Uterus (tissue), 4 donors: ENCODE measurements around the gene CHMP1A. TPM values are rescaled to one million over a fixed set of nuclear protein-coding genes. Genes with fewer than 3 reads are reported as not detected.
"Not testable (repeated sequence)": the region's sequence is repeated elsewhere in the genome, so short reads cannot be mapped to it uniquely, and the experiment has no call there.

Experiments
- DNase-seq, 2 donors: peaks; one replicate each; pipeline ENCODE4 v3.0.0-alpha.2; 2019 to 2020
- H3K27ac ChIP-seq, 2 donors: fragments of 200-600 bp; sonication (generic); 1 replicate in 1 of 2; 2 replicates in 1 of 2; pipeline ENCODE4 v1.5.1; 2016 to 2018
- H3K27me3 ChIP-seq, 2 donors: fragments of 200-600 bp; sonication (generic); one replicate each; pipeline ENCODE4 v1.5.1; 2018 to 2019; ENCODE audit warnings: control low read depth in 1 of 2
- H3K36me3 ChIP-seq, 2 donors: fragments of 200-600 bp; sonication (generic); one replicate each; pipeline ENCODE4 v1.5.1; 2019; ENCODE audit warnings: control low read depth in 1 of 2
- H3K4me1 ChIP-seq, 2 donors: fragments of 200-600 bp; sonication (generic); one replicate each; pipeline ENCODE4 v1.5.1; 2018 to 2019; ENCODE audit warnings: control low read depth in 1 of 2
- H3K4me3 ChIP-seq, 2 donors: fragments of 200-600 bp; sonication (generic); 1 replicate in 1 of 2; 2 replicates in 1 of 2; pipeline ENCODE4 v1.5.1; 2018 to 2019; ENCODE audit warnings: mild to moderate bottlenecking in 1 of 2
- H3K9me3 ChIP-seq, 2 donors: fragments of 200-600 bp; sonication (generic); one replicate each; pipeline ENCODE4 v1.5.1; 2019; ENCODE audit warnings: control low read depth in 1 of 2
- CTCF ChIP-seq, 4 experiments: fragments of 200-600 bp in 2 of 4; fragments of 450-650 bp in 2 of 4; sonication (generic) in 2 of 4; IDR thresholded peaks; one replicate each; pipeline ENCODE4 v1.5.1; 2016 to 2019; ENCODE audit warnings: antibody characterized with exemption in 4 of 4, mild to moderate bottlenecking in 2 of 4, moderate library complexity in 1 of 4
- POLR2A ChIP-seq, 2 donors: fragments of 450-650 bp; IDR thresholded peaks; one replicate each; pipeline ENCODE4 v1.6.1; 2016; ENCODE audit warnings: antibody characterized with exemption in 2 of 2, mild to moderate bottlenecking in 1 of 2, moderate library complexity in 1 of 2
- intact Hi-C: fragments of 100-400 bp; cut with DNase I; formaldehyde crosslinking; loops from one replicate; pipeline ENCODE4 v1.15.1; 2023; ENCODE audit warnings: low total_unique reads
- total RNA-seq, 4 donors: library from RNA; depleted of rRNA in 3 of 4; stranded (reverse); fragments of >200 nt in 3 of 4; gene quantifications; one replicate each; pipeline versions ENCODE4 v1.1.0 to v1.2.4, GENCODE V29; 2014 to 2023
- donor health status: DM: yes; HTN: yes; CAD: no.

Gene CHMP1A
- total RNA-seq, 4 donors from 2014 or later: 26.9 to 84.3 (median 58.7) TPM

- Histone ChIP-seq H3K27ac (peak within 1 kb of the TSS; percentile 82 to 83), H3K4me3 (peak within 1 kb of the TSS; percentile 69 to 77), H3K4me1 (peaks cover 0 to 11% of the 10 kb centered on the region in 2 donors), H3K36me3 (no peaks in the 10 kb centered on the region), H3K9me3 (no peaks in the 10 kb centered on the region), H3K27me3 (no peaks in the 10 kb centered on the region)
- peak; percentile 77 to 85 for DNase-seq
- peak; percentile 85 to 92 for TF ChIP-seq POLR2A (IDR thresholded peaks at IDR 0.05)
- peak in 3 of 4 experiments; percentile 2 to 25 (median 14) for TF ChIP-seq CTCF (IDR thresholded peaks at IDR 0.05)
- intact Hi-C loops: no loop called here
Observed at GRCh38 chr16:89701425-89702406, 44.2 kb upstream of the CHMP1A start, which contains the start of gene SPATA2L. Gene SPATA2L, minus strand, starts transcription at chr16:89701705. Its CDS starts 473 bp downstream, at chr16:89701232.

- peak; percentile 43 to 48 for DNase-seq
- no peaks in the 10 kb centered on the region for H3K27me3 ChIP-seq
- no peaks in the 10 kb centered on the region for H3K9me3 ChIP-seq
- H3K4me1 ChIP-seq: peaks cover 0 to 11% of the 10 kb centered on the region in 2 donors
- intact Hi-C loops: no loop called here
- H3K36me3 ChIP-seq: no peaks in the 10 kb centered on the region
- peak overlapping the region; percentile 69 to 77 for H3K4me3 ChIP-seq
- TF ChIP-seq POLR2A (IDR thresholded peaks at IDR 0.05): no peak
- TF ChIP-seq CTCF (IDR thresholded peaks at IDR 0.05): peak in 1 of 4 experiments; percentile 3
- H3K27ac ChIP-seq: peak overlapping the region; percentile 82 to 83
Observed at GRCh38 chr16:89700649-89701424, 43.3 kb upstream of the CHMP1A start.

GRCh38 chr16:89700100-89700648 is 42.7 kb upstream of the CHMP1A start:
- TF ChIP-seq CTCF (IDR thresholded peaks at IDR 0.05): peak; percentile 66 to 92 (median 84)
- peak; percentile 42 to 56 for TF ChIP-seq POLR2A (IDR thresholded peaks at IDR 0.05)

GRCh38 chr16:89699629-89700099 is 42.2 kb upstream of the CHMP1A start:
- intact Hi-C loops: not testable (repeated sequence)

More at GRCh38 chr16:89700100-89700648, 42.7 kb upstream of the CHMP1A start:
- peak overlapping the region; percentile 69 to 77 for H3K4me3 ChIP-seq
- DNase-seq: peak; percentile 99
- no peaks in the 10 kb centered on the region for H3K36me3 ChIP-seq
- intact Hi-C loops: no loop called here
- H3K27me3 ChIP-seq: no peaks in the 10 kb centered on the region
- no peaks in the 10 kb centered on the region for H3K9me3 ChIP-seq
- peaks cover 0 to 11% of the 10 kb centered on the region in 2 donors for H3K4me1 ChIP-seq
- peak overlapping the region; percentile 82 to 83 for H3K27ac ChIP-seq

GRCh38 chr16:89698717-89699116 is 41.2 kb upstream of the CHMP1A start:
- H3K9me3 ChIP-seq, intact Hi-C loops, H3K4me3 ChIP-seq, H3K27ac ChIP-seq, DNase-seq, H3K36me3 ChIP-seq, H3K27me3 ChIP-seq: not testable (repeated sequence)
- peaks cover 0 to 11% of the 10 kb centered on the region in 2 donors for H3K4me1 ChIP-seq

More at GRCh38 chr16:89699629-89700099, 42.2 kb upstream of the CHMP1A start:
- H3K9me3 ChIP-seq, DNase-seq, H3K4me3 ChIP-seq, H3K27me3 ChIP-seq, H3K36me3 ChIP-seq: not testable (repeated sequence)
- peak overlapping the region; percentile 82 to 83 for H3K27ac ChIP-seq
- peaks cover 0 to 11% of the 10 kb centered on the region in 2 donors for H3K4me1 ChIP-seq
